GM10248 (cell line): Measurements from ENCODE around the gene RARRES2.

Source experiments
- CTCF ChIA-PET: fragments of 300-600 bp; sonication (Branson Sonifier 250); formaldehyde crosslinking; extraction: SDS; loops from one replicate; lab custom pipeline; 2021; ENCODE audit warnings: antibody characterized with exemption; lab: Yijun Ruan, JAX
- POLR2A ChIA-PET: fragments of 350-650 bp; sonication (Branson Sonifier 250); formaldehyde crosslinking; extraction: SDS; loops from one replicate; lab custom pipeline; 2020; ENCODE audit warnings: antibody characterized with exemption; lab: Yijun Ruan, JAX
- DNase-seq: peaks from one replicate; pipeline ENCODE4 v3.0.0; 2012; ENCODE audit errors: extremely low spot score
- CTCF ChIP-seq: IDR thresholded peaks from 2 replicates; pipeline ENCODE4 v1.5.1; 2012; ENCODE audit warnings: mild to moderate bottlenecking, low read depth; ENCODE audit errors: extremely low read depth, missing control alignments, control extremely low read depth

RARRES2 gene

GRCh38 chr7:150378115-150378852 lies 36.9 kb upstream of the RARRES2 start:
- TF ChIP-seq CTCF = peak; percentile 35
- peak; percentile 45 for DNase-seq
- CTCF ChIA-PET = interaction anchor here (1.0 to 2.5 kb wide), 10 partner anchors 9 to 64 kb away, joined by 3 to 16 read pairs (median 5); partner anchors contain the start of gene REPIN1
- POLR2A ChIA-PET = interaction anchor here (1.0 to 1.5 kb wide), 3 partner anchors 9 to 12 kb away, joined by 3 to 5 read pairs (median 4); partner anchors contain the start of gene REPIN1

- POLR2A ChIA-PET = interaction anchor here (1.0 to 1.5 kb wide), 3 partner anchors 8 to 12 kb away, joined by 3 to 5 read pairs (median 4); partner anchors contain the start of gene REPIN1
- no peak for DNase-seq
- TF ChIP-seq CTCF = no peak
- CTCF ChIA-PET = interaction anchor here (1.0 to 2.5 kb wide), 11 partner anchors 9 to 63 kb away, joined by 3 to 16 read pairs (median 4); partner anchors contain the start of gene REPIN1
These were observed 36.2 kb upstream of the RARRES2 start for GRCh38 chr7:150377635-150378034.

GRCh38 chr7:150377196-150377595 lies 35.8 kb upstream of the RARRES2 start:
- POLR2A ChIA-PET = interaction anchor here (1.5 kb wide), 1 partner anchor 11 kb away, joined by 4 read pairs; no protein-coding TSS in a partner anchor
- DNase-seq = no peak

GRCh38 chr7:150376560-150376959 lies 35.1 kb upstream of the RARRES2 start:
- POLR2A ChIA-PET = no interaction called here
- no peak for TF ChIP-seq CTCF
- CTCF ChIA-PET = interaction anchor here (1.1 to 2.5 kb wide), 4 partner anchors 10 to 24 kb away, joined by 3 to 8 read pairs (median 7); no protein-coding TSS in a partner anchor
- DNase-seq = no peak

More at GRCh38 chr7:150377196-150377595, 35.8 kb upstream of the RARRES2 start:
- CTCF ChIA-PET = interaction anchor here (1.0 to 2.5 kb wide), 10 partner anchors 8 to 63 kb away, joined by 3 to 16 read pairs (median 5); partner anchors contain the start of gene REPIN1
- TF ChIP-seq CTCF = no peak

GRCh38 chr7:150375662-150376521 lies 34.5 kb upstream of the RARRES2 start:
- CTCF ChIA-PET = interaction anchor here (0.9 to 2.5 kb wide), 5 partner anchors 9 to 46 kb away, joined by 3 to 10 read pairs (median 3); a partner anchor contains a TSS
- DNase-seq = no peak
- POLR2A ChIA-PET = interaction anchor here (0.6 to 1.3 kb wide), 2 partner anchors 10 to 1378 kb away, joined by 3 read pairs; no protein-coding TSS in a partner anchor
- no peak for TF ChIP-seq CTCF
